ENCODE data around the gene RTEL1.
"Not testable (repeated sequence)": the region's sequence is repeated elsewhere in the genome, so short reads cannot be mapped to it uniquely, and the experiment has no call there.

RTEL1 gene

GRCh38 chr20:63702036-63702665, 44.0 kb downstream of the RTEL1 start:
- no peak for DNase-seq

- DNase-seq: no peak
These were observed 44.8 kb downstream of the RTEL1 start for GRCh38 chr20:63702751-63703470.

- DNase-seq: no peak
These were observed 45.4 kb downstream of the RTEL1 start for GRCh38 chr20:63703471-63703975.

GRCh38 chr20:63703976-63704748, 46.0 kb downstream of the RTEL1 start:
- no peak for DNase-seq

- no peak for DNase-seq
These were observed 46.6 kb downstream of the RTEL1 start for GRCh38 chr20:63704749-63705117.

GRCh38 chr20:63705232-63706026, 47.3 kb downstream of the RTEL1 start:
- DNase-seq: no peak

GRCh38 chr20:63706027-63706695, 48.0 kb downstream of the RTEL1 start:
- DNase-seq: peak in 1 of 3 donors; percentile 19

- peak; percentile 87 to 94 (median 90) for DNase-seq
These were observed 48.9 kb downstream of the RTEL1 start for GRCh38 chr20:63706852-63707557.

GRCh38 chr20:63707558-63708300, 49.6 kb downstream of the RTEL1 start, which contains the start of the genes ARFRP1 and ZGPAT:
TSS of gene ARFRP1 (minus strand) at chr20:63707976. CDS start at chr20:63707091, 885 bp downstream.
TSS of gene ZGPAT (plus strand) at chr20:63708039. CDS start at chr20:63708581, 542 bp downstream.
- DNase-seq: peak; percentile 92 to 97 (median 96)

- peak in 1 of 3 donors; percentile 31 for DNase-seq
These were observed 50.4 kb downstream of the RTEL1 start for GRCh38 chr20:63708301-63709148.

- no peak for DNase-seq
These were observed 51.0 kb downstream of the RTEL1 start for GRCh38 chr20:63709149-63709527.

GRCh38 chr20:63711085-63711645, 53.1 kb downstream of the RTEL1 start:
- DNase-seq: no peak

- DNase-seq: no peak
These were observed 54.1 kb downstream of the RTEL1 start for GRCh38 chr20:63712191-63712590.

- DNase-seq: no peak
These were observed 56.7 kb downstream of the RTEL1 start for GRCh38 chr20:63714858-63715257.

- no peak for DNase-seq
These were observed 60.9 kb downstream of the RTEL1 start for GRCh38 chr20:63718996-63719395.

GRCh38 chr20:63722967-63723622, 65.0 kb downstream of the RTEL1 start:
- DNase-seq: not testable (repeated sequence)

GRCh38 chr20:63730189-63730733, 72.1 kb downstream of the RTEL1 start:
- peak in 1 of 3 donors; percentile 16 for DNase-seq

GRCh38 chr20:63731410-63731809, 73.3 kb downstream of the RTEL1 start:
- DNase-seq: no peak
